ENCODE results near the gene NTSR1. TPM values are rescaled to one million over a fixed set of nuclear protein-coding genes. Genes with fewer than 3 reads are reported as not detected.

The NTSR1 gene
- total and polyA plus RNA-seq, 2 experiments from 2014 or later, result not detected

GRCh38 chr20:62722627-62723026, 14.0 kb downstream of the NTSR1 start:
- TF ChIP-seq EZH2 (IDR thresholded peaks at IDR 0.05; ENCODE audit: insufficient read depth, poor library complexity, severe bottlenecking) (no peak), EZH2phosphoT487 (IDR thresholded peaks at IDR 0.05; ENCODE audit: insufficient read depth, low read depth) (no peak)
- WGBS, 2 experiments (ENCODE audit: low coverage in 1 of 2, low lambda C conversion rate in 2 of 2, missing lambda C conversion rate in 2 of 2), result 58 to 71% methylated on average over 6 of the region's 6 CpGs
- no peak overlapping the region for H3K4me2 ChIP-seq (ENCODE audit: unreplicated experiment)
- no peak overlapping the region for H3K4me3 ChIP-seq
- no peak for DNase-seq
- H3F3A ChIP-seq (ENCODE audit: insufficient read depth), result no peaks in the 10 kb centered on the region
- H3K4me1 ChIP-seq (ENCODE audit: insufficient read depth), result no peaks in the 10 kb centered on the region
- in situ Hi-C loops (cut with MboI), result no loop called here
- no peaks in the 10 kb centered on the region for H4K20me1 ChIP-seq (ENCODE audit: insufficient read depth)
- H3K9ac ChIP-seq, result no peak overlapping the region
- H3K79me2 ChIP-seq (ENCODE audit: insufficient read depth), result no peaks in the 10 kb centered on the region
- no peak overlapping the region for H2AFZ ChIP-seq
- H3K27ac ChIP-seq, result no peak overlapping the region
- H3K27me3 ChIP-seq (replicated peaks; ENCODE audit: insufficient read depth), result peaks cover 62% of the 10 kb centered on the region
- peaks cover 10% of the 10 kb centered on the region for H3K9me3 ChIP-seq (ENCODE audit: low read depth)
- H3K9me2 ChIP-seq (ENCODE audit: insufficient read depth), result no peaks in the 10 kb centered on the region
- H3K36me3 ChIP-seq (ENCODE audit: low read depth), result no peaks in the 10 kb centered on the region

- DNase-seq, result no peak
- TF ChIP-seq EZH2phosphoT487 (IDR thresholded peaks at IDR 0.05; ENCODE audit: insufficient read depth, low read depth), result no peak
- no peak for TF ChIP-seq EZH2 (IDR thresholded peaks at IDR 0.05; ENCODE audit: insufficient read depth, poor library complexity, severe bottlenecking)
- H3K9me2 ChIP-seq (ENCODE audit: insufficient read depth), result no peaks in the 10 kb centered on the region
- no peaks in the 10 kb centered on the region for H4K20me1 ChIP-seq (ENCODE audit: insufficient read depth)
- H3K79me2 ChIP-seq (ENCODE audit: insufficient read depth), result no peaks in the 10 kb centered on the region
- no peaks in the 10 kb centered on the region for H3K4me1 ChIP-seq (ENCODE audit: insufficient read depth)
- H3K27ac ChIP-seq, result no peak overlapping the region
- no peaks in the 10 kb centered on the region for H3F3A ChIP-seq (ENCODE audit: insufficient read depth)
- in situ Hi-C loops (cut with MboI), result no loop called here
- H3K9ac ChIP-seq, result no peak overlapping the region
- WGBS, 2 experiments (ENCODE audit: low coverage in 1 of 2, low lambda C conversion rate in 2 of 2, missing lambda C conversion rate in 2 of 2), result 15 to 17% methylated on average over 12 of the region's 13 CpGs
- no peak overlapping the region for H3K4me2 ChIP-seq (ENCODE audit: unreplicated experiment)
- no peak overlapping the region for H2AFZ ChIP-seq
- no peak overlapping the region for H3K4me3 ChIP-seq
- H3K27me3 ChIP-seq (replicated peaks; ENCODE audit: insufficient read depth), result peaks cover 56% of the 10 kb centered on the region
- peaks cover 10% of the 10 kb centered on the region for H3K9me3 ChIP-seq (ENCODE audit: low read depth)
- H3K36me3 ChIP-seq (ENCODE audit: low read depth), result no peaks in the 10 kb centered on the region
These were observed 14.7 kb downstream of the NTSR1 start for GRCh38 chr20:62723351-62723750.

- H3K27ac ChIP-seq, result no peak overlapping the region
- H3F3A ChIP-seq (ENCODE audit: insufficient read depth), result no peaks in the 10 kb centered on the region
- H3K9me3 ChIP-seq (ENCODE audit: low read depth), result peaks cover 10% of the 10 kb centered on the region
- H3K9ac ChIP-seq, result no peak overlapping the region
- no peaks in the 10 kb centered on the region for H4K20me1 ChIP-seq (ENCODE audit: insufficient read depth)
- TF ChIP-seq EZH2phosphoT487 (IDR thresholded peaks at IDR 0.05; ENCODE audit: insufficient read depth, low read depth), result no peak
- no peak for TF ChIP-seq EZH2 (IDR thresholded peaks at IDR 0.05; ENCODE audit: insufficient read depth, poor library complexity, severe bottlenecking)
- H3K9me2 ChIP-seq (ENCODE audit: insufficient read depth), result no peaks in the 10 kb centered on the region
- in situ Hi-C loops (cut with MboI), result no loop called here
- no peaks in the 10 kb centered on the region for H3K4me1 ChIP-seq (ENCODE audit: insufficient read depth)
- no peak for DNase-seq
- no peak overlapping the region for H2AFZ ChIP-seq
- H3K4me2 ChIP-seq (ENCODE audit: unreplicated experiment), result no peak overlapping the region
- peaks cover 57% of the 10 kb centered on the region for H3K27me3 ChIP-seq (replicated peaks; ENCODE audit: insufficient read depth)
- WGBS, 2 experiments (ENCODE audit: low coverage in 1 of 2, low lambda C conversion rate in 2 of 2, missing lambda C conversion rate in 2 of 2), result 34 to 35% methylated on average over 10 to 11 of the region's 11 CpGs
- no peak overlapping the region for H3K4me3 ChIP-seq
- no peaks in the 10 kb centered on the region for H3K36me3 ChIP-seq (ENCODE audit: low read depth)
- no peaks in the 10 kb centered on the region for H3K79me2 ChIP-seq (ENCODE audit: insufficient read depth)
These were observed 15.3 kb downstream of the NTSR1 start for GRCh38 chr20:62723768-62724450.

GRCh38 chr20:62724692-62725595, 16.3 kb downstream of the NTSR1 start:
- TF ChIP-seq EZH2 (IDR thresholded peaks at IDR 0.05; ENCODE audit: insufficient read depth, poor library complexity, severe bottlenecking) (no peak), EZH2phosphoT487 (IDR thresholded peaks at IDR 0.05; ENCODE audit: insufficient read depth, low read depth) (no peak)
- no peak overlapping the region for H2AFZ ChIP-seq
- no peak overlapping the region for H3K9ac ChIP-seq
- H3K27me3 ChIP-seq (replicated peaks; ENCODE audit: insufficient read depth), result peaks cover 51% of the 10 kb centered on the region
- in situ Hi-C loops (cut with MboI), result no loop called here
- H3K4me2 ChIP-seq (ENCODE audit: unreplicated experiment), result no peak overlapping the region
- no peaks in the 10 kb centered on the region for H3K79me2 ChIP-seq (ENCODE audit: insufficient read depth)
- no peaks in the 10 kb centered on the region for H3K9me2 ChIP-seq (ENCODE audit: insufficient read depth)
- H3K4me3 ChIP-seq, result no peak overlapping the region
- peaks cover 6% of the 10 kb centered on the region for H3K9me3 ChIP-seq (ENCODE audit: low read depth)
- H4K20me1 ChIP-seq (ENCODE audit: insufficient read depth), result no peaks in the 10 kb centered on the region
- DNase-seq, result no peak
- H3F3A ChIP-seq (ENCODE audit: insufficient read depth), result no peaks in the 10 kb centered on the region
- no peak overlapping the region for H3K27ac ChIP-seq
- no peaks in the 10 kb centered on the region for H3K4me1 ChIP-seq (ENCODE audit: insufficient read depth)
- no peaks in the 10 kb centered on the region for H3K36me3 ChIP-seq (ENCODE audit: low read depth)
- whole genome bisulfite sequencing, 2 experiments (ENCODE audit: low coverage in 1 of 2, low lambda C conversion rate in 2 of 2, missing lambda C conversion rate in 2 of 2), result 72 to 73% methylated on average over 19 to 24 of the region's 24 CpGs
